ENCODE results near the gene ARHGAP6.

Gene ARHGAP6

GRCh38 chrX:11422525-11422857, 243.2 kb downstream of the ARHGAP6 start:
- no peak for DNase-seq

GRCh38 chrX:11421805-11422524, 243.8 kb downstream of the ARHGAP6 start:
- no peak for DNase-seq

- DNase-seq, result no peak
These were observed 244.9 kb downstream of the ARHGAP6 start for GRCh38 chrX:11420851-11421250.

- DNase-seq, result no peak
These were observed 246.6 kb downstream of the ARHGAP6 start for GRCh38 chrX:11419102-11419501.

GRCh38 chrX:11416600-11416999, 249.1 kb downstream of the ARHGAP6 start:
- DNase-seq, result no peak

GRCh38 chrX:11414091-11414490, 251.6 kb downstream of the ARHGAP6 start:
- DNase-seq, result no peak

GRCh38 chrX:11412715-11413623, 252.8 kb downstream of the ARHGAP6 start:
- no peak for DNase-seq

GRCh38 chrX:11409957-11410356, 255.8 kb downstream of the ARHGAP6 start:
- no peak for DNase-seq

GRCh38 chrX:11408783-11409182, 256.9 kb downstream of the ARHGAP6 start:
- no peak for DNase-seq

GRCh38 chrX:11408109-11408405, 257.7 kb downstream of the ARHGAP6 start:
- no peak for DNase-seq

GRCh38 chrX:11407331-11408108, 258.2 kb downstream of the ARHGAP6 start:
- no peak for DNase-seq

GRCh38 chrX:11406109-11406765, 259.5 kb downstream of the ARHGAP6 start:
- DNase-seq, result no peak

- no peak for DNase-seq
These were observed 262.1 kb downstream of the ARHGAP6 start for GRCh38 chrX:11403631-11404030.

GRCh38 chrX:11401966-11402365, 263.8 kb downstream of the ARHGAP6 start:
- no peak for DNase-seq

- DNase-seq, result no peak
These were observed 266.1 kb downstream of the ARHGAP6 start for GRCh38 chrX:11399489-11400094.

GRCh38 chrX:11398785-11399184, 266.9 kb downstream of the ARHGAP6 start:
- DNase-seq, result no peak

- no peak for DNase-seq
These were observed 267.6 kb downstream of the ARHGAP6 start for GRCh38 chrX:11398139-11398538.

- DNase-seq, result no peak
These were observed 268.0 kb downstream of the ARHGAP6 start for GRCh38 chrX:11397680-11398079.

- DNase-seq, result no peak
These were observed 269.9 kb downstream of the ARHGAP6 start for GRCh38 chrX:11395859-11396258.

- no peak for DNase-seq
These were observed 271.6 kb downstream of the ARHGAP6 start for GRCh38 chrX:11393949-11394654.

GRCh38 chrX:11386812-11387211, 278.9 kb downstream of the ARHGAP6 start:
- DNase-seq, result no peak

GRCh38 chrX:11386001-11386523, 279.7 kb downstream of the ARHGAP6 start:
- no peak for DNase-seq

Measured in DMS79 treated with DMSO at 0.1 percent for 48 hours (cell line).